GM12878 (cell line): ENCODE data around the gene PRAMEF18. TPM values are rescaled to one million over a fixed set of nuclear protein-coding genes. Genes with fewer than 3 reads are reported as not detected.
"Not testable (repeated sequence)": the region's sequence is repeated elsewhere in the genome, so short reads cannot be mapped to it uniquely, and the experiment has no call there.

Experiments used
- ATAC-seq: fragments of 200-7000 bp; cut with Tn5 transposase; 3 replicates; pipeline ENCODE4 v1.9.1; 2020; ENCODE audit warnings: mild to moderate bottlenecking, moderate library complexity
- BruUV-seq: library from RNA; stranded (reverse); fragments of 400-500 nt; replicated peaks from 2 replicates; lab custom pipeline; 2021; lab: Mats Ljungman, UMichigan
- CTCF ChIA-PET: fragments of 300-600 bp; sonication (Branson Sonifier 250); formaldehyde crosslinking; extraction: SDS; loops from one replicate; lab custom pipeline; 2021; ENCODE audit warnings: inconsistent platforms; lab: Yijun Ruan, JAX
- POLR2A ChIA-PET: fragments of 350-600 bp; formaldehyde crosslinking; extraction: SDS; loops from one replicate; lab custom pipeline; 2021; ENCODE audit warnings: inconsistent platforms; lab: Charles Lee
- RAD21 ChIA-PET: fragments of 300-600 bp; sonication (Branson Sonifier 250); formaldehyde crosslinking; loops from one replicate; lab custom pipeline; 2023; ENCODE audit warnings: antibody characterized with exemption; ENCODE audit not compliant: unreplicated experiment; lab: Charles Lee
- SMC1A ChIA-PET: fragments of 300-600 bp; sonication (Branson Sonifier 250); formaldehyde crosslinking; loops from one replicate; lab custom pipeline; 2023; ENCODE audit not compliant: unreplicated experiment, uncharacterized antibody; lab: Charles Lee
- DNase-seq: peaks from one replicate; pipeline ENCODE4 v3.0.0-alpha.2; 2011; ENCODE audit warnings: low read depth, low spot score
- FAIRE-seq: peaks from 3 replicates; lab custom pipeline; 2011; peaks lifted over from hg19 to GRCh38; lab: Jason Lieb, UNC
- H2AFZ ChIP-seq: 2 replicates; pipeline ENCODE4 v1.6.0; 2011; ENCODE audit warnings: low read depth, low read length, control low read depth; ENCODE audit not compliant: control insufficient read depth
- H3K27ac ChIP-seq: 2 replicates; pipeline ENCODE4 v1.5.1; 2011; ENCODE audit warnings: control low read depth; ENCODE audit not compliant: control insufficient read depth, insufficient read depth
- H3K27me3 ChIP-seq, 2 experiments: replicated peaks in 1 of 2; 2 replicates each; pipeline versions ENCODE4 v1.6.0 to v1.6.1; 2011; ENCODE audit warnings: low read length in 1 of 2; ENCODE audit not compliant: control insufficient read depth in 2 of 2, insufficient read depth in 2 of 2
- H3K36me3 ChIP-seq, 2 experiments: 2 replicates each; pipeline ENCODE4 v1.5.1; 2011; ENCODE audit warnings: low read length in 1 of 2; ENCODE audit not compliant: control insufficient read depth in 2 of 2, insufficient read depth in 2 of 2
- H3K4me1 ChIP-seq: 2 replicates; pipeline ENCODE4 v1.6.1; 2011; ENCODE audit warnings: mild to moderate bottlenecking, low read length, moderate library complexity, mixed read lengths; ENCODE audit not compliant: control insufficient read depth, insufficient read depth
- H3K4me2 ChIP-seq: 2 replicates; pipeline ENCODE4 v1.6.0; 2011; ENCODE audit warnings: control low read depth; ENCODE audit not compliant: control insufficient read depth, insufficient read depth
- H3K4me3 ChIP-seq: fragments of 200-600 bp; sonication (generic); 2 replicates; pipeline ENCODE4 v1.5.1; 2016
- H3K79me2 ChIP-seq: 2 replicates; pipeline ENCODE4 v1.6.0; 2011; ENCODE audit warnings: low read length; ENCODE audit not compliant: control insufficient read depth, insufficient read depth
- H3K9ac ChIP-seq: 2 replicates; pipeline ENCODE4 v1.8.0; 2011; ENCODE audit warnings: low read length, control low read depth, mixed read lengths; ENCODE audit not compliant: control insufficient read depth, insufficient read depth
- H3K9me3 ChIP-seq: replicated peaks from 3 replicates; pipeline ENCODE4 v1.5.1; 2011; ENCODE audit warnings: mild to moderate bottlenecking, low read length; ENCODE audit not compliant: control insufficient read depth, insufficient read depth
- H4K20me1 ChIP-seq: 2 replicates; pipeline ENCODE4 v1.6.0; 2011; ENCODE audit not compliant: control insufficient read depth, insufficient read depth
- WGBS: methylation state at CpG from one replicate; pipeline ENCODE4 v1.1.6; 2016; ENCODE audit warnings: low lambda C conversion rate; ENCODE audit not compliant: insufficient replicate concordance, insufficient coverage; ENCODE audit errors: missing lambda C conversion rate; 5-methylcytosine and 5-hydroxymethylcytosine counted together
- in situ Hi-C: fragments of 300-500 bp; cut with MboI; formaldehyde crosslinking; loops from 9 replicates; pipeline ENCODE4 v1.14.3; 2018; ENCODE audit warnings: mixed read lengths
- intact Hi-C: fragments of 100-400 bp; cut with micrococcal nuclease; formaldehyde crosslinking; loops from one replicate; pipeline ENCODE4 v1.14.2; 2022; ENCODE audit not compliant: unreplicated experiment
- polyA plus RNA-seq, 11 experiments: library from polyadenylated mRNA; depleted of rRNA in 4 of 11; unstranded in 6 of 11; stranded (reverse) in 5 of 11; fragments of >200 nt; fragmentation: Nextera tagmentation in 4 of 11; fragmentation: Illumina TruSeq in 1 of 11; extraction: Ambion mirVana in 4 of 11; extraction: Trizol in 1 of 11; gene quantifications; 1 replicate in 1 of 11; 2 replicates in 10 of 11; pipeline versions ENCODE4 v1.2.1 to v1.2.3, GENCODE V29; 2011 to 2016; ENCODE audit warnings: inconsistent platforms in 2 of 11, missing spikeins in 2 of 11, low read depth in 1 of 11
- total RNA-seq, 4 experiments: library from RNA; depleted of rRNA in 3 of 4; stranded (reverse); fragments of >200 nt in 3 of 4; fragmentation: Illumina TruSeq in 1 of 4; extraction: Trizol in 1 of 4; gene quantifications; 2 replicates each; pipeline versions ENCODE4 v1.2.1 to v1.2.3, GENCODE V29; 2013 to 2021

Gene PRAMEF18
- total and polyA plus RNA-seq, 10 of the 15 experiments (the other 5 are each of a cell fraction or from before 2014, with no cell fraction given), result not detected

DNA sequence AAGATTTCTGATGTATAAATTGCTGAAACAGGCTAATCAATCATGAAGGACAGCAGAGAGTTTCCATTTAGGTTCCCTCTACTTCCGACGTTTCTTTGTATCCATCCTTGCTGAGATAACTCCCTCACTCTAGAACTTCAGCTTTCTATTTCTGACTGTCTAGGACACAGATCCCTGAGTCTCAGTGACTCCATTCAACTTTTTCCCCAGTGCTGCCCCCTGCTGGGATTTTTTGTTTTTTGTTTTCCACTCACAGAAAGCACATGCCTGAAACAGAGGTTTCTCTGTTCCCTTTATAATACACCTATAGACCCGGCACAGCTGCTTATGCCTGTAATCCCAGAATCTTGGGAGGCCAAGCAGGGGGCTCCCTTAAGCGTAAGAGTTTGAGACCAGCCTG, 3.2 kb downstream of the PRAMEF18 start:
- intact Hi-C loops, H3K36me3 ChIP-seq, SMC1A ChIA-PET, H3K27ac ChIP-seq, H3K9ac ChIP-seq, FAIRE-seq, H3K4me2 ChIP-seq, H3K27me3 ChIP-seq, DNase-seq, H3K79me2 ChIP-seq, H3K9me3 ChIP-seq, H3K4me3 ChIP-seq, H4K20me1 ChIP-seq, H3K4me1 ChIP-seq, POLR2A ChIA-PET, CTCF ChIA-PET, RAD21 ChIA-PET, BruUV-seq, in situ Hi-C loops, H2AFZ ChIP-seq: not testable (repeated sequence)
- ATAC-seq, result peak; percentile 43; the same call in 1 of the 3 replicates
- no CpG with 5 or more reads among the region's 4 CpGs for WGBS

GRCh38 chr1:13219203-13219602, 6.8 kb downstream of the PRAMEF18 start:
- CTCF ChIA-PET, H3K27me3 ChIP-seq, H4K20me1 ChIP-seq, BruUV-seq, SMC1A ChIA-PET, H3K4me2 ChIP-seq, H3K27ac ChIP-seq, DNase-seq, RAD21 ChIA-PET, H3K79me2 ChIP-seq, ATAC-seq, H3K9me3 ChIP-seq, H3K36me3 ChIP-seq, POLR2A ChIA-PET, H3K4me1 ChIP-seq, FAIRE-seq, H3K9ac ChIP-seq, in situ Hi-C loops, H2AFZ ChIP-seq, H3K4me3 ChIP-seq, intact Hi-C loops: not testable (repeated sequence)
- whole genome bisulfite sequencing, result no CpG with 5 or more reads among the region's 3 CpGs

DNA sequence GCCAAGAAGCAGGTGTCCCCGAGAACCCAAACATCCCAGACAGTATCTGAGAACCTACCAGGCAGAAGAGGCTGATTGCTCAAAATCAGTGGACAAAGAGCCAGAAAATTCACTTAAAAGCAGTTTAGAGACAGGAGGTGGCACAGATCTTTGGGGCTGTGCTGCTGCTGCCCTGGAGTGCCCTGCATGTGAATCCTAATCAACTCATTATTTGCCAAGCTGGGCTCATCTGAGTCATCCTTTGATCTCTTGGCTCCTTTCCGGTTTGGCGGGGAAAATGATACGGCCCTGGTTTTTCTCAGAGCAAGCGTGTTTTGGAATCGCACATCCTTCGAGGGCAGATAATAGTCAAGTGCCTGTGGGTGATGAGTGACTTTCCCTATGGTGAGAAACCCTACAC, 9.3 kb downstream of the PRAMEF18 start:
- H3K27me3 ChIP-seq, CTCF ChIA-PET, H3K4me3 ChIP-seq, FAIRE-seq, in situ Hi-C loops, H3K79me2 ChIP-seq, H3K4me1 ChIP-seq, H3K4me2 ChIP-seq, H3K9me3 ChIP-seq, BruUV-seq, H2AFZ ChIP-seq, POLR2A ChIA-PET, ATAC-seq, DNase-seq, SMC1A ChIA-PET, H4K20me1 ChIP-seq, RAD21 ChIA-PET, H3K27ac ChIP-seq, intact Hi-C loops, H3K9ac ChIP-seq, H3K36me3 ChIP-seq: not testable (repeated sequence)
- no CpG with 5 or more reads among the region's 7 CpGs for WGBS

DNA sequence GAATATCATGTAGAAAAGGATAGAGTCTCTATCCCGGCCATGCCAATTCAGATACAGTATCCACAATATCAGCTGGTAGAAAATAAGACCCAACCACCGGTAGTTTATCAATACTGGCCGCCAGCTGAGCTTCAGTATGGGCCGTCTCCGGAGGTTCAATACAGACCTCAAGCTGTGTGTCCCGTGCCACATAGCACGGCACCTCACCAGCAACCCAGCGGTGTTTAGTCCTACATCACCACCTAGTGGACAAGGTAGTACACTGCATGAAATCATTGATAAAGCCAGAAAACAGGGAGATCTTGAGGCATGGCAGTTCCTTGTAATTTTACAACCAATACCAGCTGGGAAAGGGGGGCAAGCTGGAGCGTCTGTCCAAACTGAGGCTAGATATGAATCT, 17.2 kb downstream of the PRAMEF18 start:
- H3K9ac ChIP-seq, intact Hi-C loops, SMC1A ChIA-PET, H3K27me3 ChIP-seq, H3K9me3 ChIP-seq, H3K4me1 ChIP-seq, in situ Hi-C loops, BruUV-seq, RAD21 ChIA-PET, H3K27ac ChIP-seq, DNase-seq, FAIRE-seq, H3K4me2 ChIP-seq, H4K20me1 ChIP-seq, H2AFZ ChIP-seq, H3K36me3 ChIP-seq, POLR2A ChIA-PET, H3K79me2 ChIP-seq, ATAC-seq, H3K4me3 ChIP-seq, CTCF ChIA-PET: not testable (repeated sequence)
- no CpG with 5 or more reads among the region's 9 CpGs for WGBS
